ENCODE data around the gene ABCB8. TPM values are rescaled to one million over a fixed set of nuclear protein-coding genes. Genes with fewer than 3 reads are reported as not detected.

ABCB8 gene
- total and polyA plus RNA-seq, 2 of the 4 experiments (the other 2 are of a cell fraction) = 16.3 to 26.8 TPM

- H4K5ac ChIP-seq (ENCODE audit: low read depth, low read length) = no peak overlapping the region
- intact Hi-C loops (cut with micrococcal nuclease) = no loop called here
- H3K4me1 ChIP-seq (ENCODE audit: control insufficient read depth, insufficient read depth, low read length) = no peaks in the 10 kb centered on the region
- H3K9me3 ChIP-seq (ENCODE audit: control insufficient read depth, insufficient read depth, low read length) = no peaks in the 10 kb centered on the region
- no peak overlapping the region for H2BK15ac ChIP-seq (ENCODE audit: low read depth, low read length)
- H3K9ac ChIP-seq (ENCODE audit: low read depth, low read length) = no peak overlapping the region
- H3K18ac ChIP-seq (ENCODE audit: low read depth, low read length) = no peak overlapping the region
- H2BK120ac ChIP-seq (ENCODE audit: low read depth, low read length) = no peak overlapping the region
- H2AK5ac ChIP-seq (ENCODE audit: low read depth, low read length) = no peak overlapping the region
- no peak overlapping the region for H2BK5ac ChIP-seq (ENCODE audit: low read depth, low read length, poor library complexity, severe bottlenecking)
- no peak overlapping the region for H3K27ac ChIP-seq (ENCODE audit: insufficient read depth, low read length)
- DNase-seq (no peak), ATAC-seq (ENCODE audit: low read depth) (no peak)
- no peaks in the 10 kb centered on the region for H3K79me1 ChIP-seq (ENCODE audit: low read depth in 1 of 2, low read length in 2 of 2)
- no peak overlapping the region for H4K8ac ChIP-seq (ENCODE audit: low read depth in 2 of 2, low read length in 2 of 2)
- TF ChIP-seq BHLHE40 (IDR thresholded peaks at IDR 0.05; ENCODE audit: low read depth, low read length) (no peak), RFX5 (IDR thresholded peaks at IDR 0.05; ENCODE audit: low read depth, low read length) (no peak), CTCF (conservative IDR thresholded peaks at IDR 0.05; ENCODE audit: low read depth, low read length) (no peak), MAZ (IDR thresholded peaks at IDR 0.05; ENCODE audit: borderline replicate concordance, low read depth, low read length) (no peak)
- ChIA-PET CTCF (no interaction called here), POLR2A (ENCODE audit: unreplicated experiment) (no interaction called here)
- H3K4ac ChIP-seq (ENCODE audit: low read depth, low read length) = no peak overlapping the region
- no peak overlapping the region for H3K56ac ChIP-seq (ENCODE audit: extremely low read depth, insufficient read depth, low read length)
- H4K20me1 ChIP-seq (ENCODE audit: insufficient read depth, low read length) = no peaks in the 10 kb centered on the region
- no TSS peak for BruUV-seq (replicated peaks)
- no peak overlapping the region for H2AK9ac ChIP-seq (replicated peaks; ENCODE audit: low read depth, low read length, poor library complexity)
- H3K14ac ChIP-seq (replicated peaks; ENCODE audit: low read depth, low read length) = no peak overlapping the region
- no peak overlapping the region for H3K4me3 ChIP-seq (ENCODE audit: insufficient read depth, low read depth, low read length)
- no peak overlapping the region for H3K23ac ChIP-seq (ENCODE audit: low read depth, low read length)
- in situ Hi-C loops (cut with MboI; ENCODE audit: low sequenced_read_pairs) = no loop called here
- H2BK20ac ChIP-seq (ENCODE audit: low read depth, low read length) = no peak overlapping the region
- H3K9me1 ChIP-seq (ENCODE audit: insufficient read depth, low read length) = no peaks in the 10 kb centered on the region
- no peak overlapping the region for H2AFZ ChIP-seq (replicated peaks; ENCODE audit: low read length, poor library complexity)
- no peak overlapping the region for H4K91ac ChIP-seq (ENCODE audit: insufficient read depth, low read depth, low read length)
- dilution Hi-C loops (cut with HindIII; ENCODE audit: low sequenced_read_pairs, unreplicated experiment) = no loop called here
- H3K4me2 ChIP-seq (ENCODE audit: low read depth, low read length) = no peak overlapping the region
- H3K27me3 ChIP-seq (ENCODE audit: control insufficient read depth, insufficient read depth, low read length) = peaks cover 22% of the 10 kb centered on the region
- H3K36me3 ChIP-seq (ENCODE audit: control insufficient read depth, insufficient read depth, low read length) = no peaks in the 10 kb centered on the region
- WGBS, 2 experiments (ENCODE audit: extremely low coverage in 2 of 2, insufficient read length in 1 of 2) = 85% methylated on average over 9 of the region's 12 CpGs; no CpG with 5 or more reads in 1 of the 2 experiments
Measured at GRCh38 chr7:151003572-151003971, 24.7 kb upstream of the ABCB8 start.
